K562 (cell line): Measurements from ENCODE around the gene ZFAND2B. TPM values are rescaled to one million over a fixed set of nuclear protein-coding genes. Genes with fewer than 3 reads are reported as not detected.
A peak's percentile ranks its signal among the peaks of the same experiment; 100 is the strongest.

Experiments
- JUN ChIP-seq, 2 experiments: sonication (generic) in 1 of 2; formaldehyde crosslinking in 1 of 2; IDR thresholded peaks; 2 replicates each; pipeline versions ENCODE4 v1.6.1 to v1.8.0; 2012 to 2022; ENCODE audit warnings: borderline replicate concordance in 2 of 2, mild to moderate bottlenecking in 2 of 2, improper control_type of control experiment in 1 of 2, low read depth in 1 of 2, low read length in 1 of 2, missing genetic modification reagents in 1 of 2
- SNRNP70 ChIP-seq: fragments of 200-400 bp; formaldehyde crosslinking; optimal IDR thresholded peaks from 2 replicates; pipeline ENCODE3; 2017; ENCODE audit warnings: low read depth, low read length
- SRSF3 ChIP-seq: fragments of 200-400 bp; formaldehyde crosslinking; IDR thresholded peaks from 2 replicates; pipeline ENCODE4 v1.6.1; 2016; ENCODE audit warnings: mild to moderate bottlenecking, low read length, moderate library complexity; ENCODE audit not compliant: insufficient read depth
- TBL1XR1 ChIP-seq, 2 experiments: IDR thresholded peaks; 2 replicates each; pipeline ENCODE4 v1.6.1; 2012; ENCODE audit warnings: improper control_type of control experiment in 2 of 2, low read length in 2 of 2, mild to moderate bottlenecking in 1 of 2
- VEZF1 ChIP-seq: fragments of 200-800 bp; sonication (Bioruptor generic); IDR thresholded peaks from 2 replicates; pipeline ENCODE4 v1.6.1; 2017; ENCODE audit warnings: missing genetic modification characterization, missing compliant biosample characterization
- ZEB2 ChIP-seq: fragments of 450-650 bp; IDR thresholded peaks from 2 replicates; pipeline ENCODE4 v1.6.1; 2016
- polyA plus RNA-seq, 8 experiments: library from polyadenylated mRNA; depleted of rRNA in 4 of 8; stranded (reverse) in 5 of 8; unstranded in 3 of 8; fragments of >200 nt; fragmentation: Nextera tagmentation in 2 of 8; fragmentation: Illumina TruSeq in 1 of 8; extraction: Ambion mirVana in 2 of 8; extraction: Trizol in 1 of 8; gene quantifications; 2 replicates each; pipeline versions ENCODE4 v1.2.1 to v1.2.3, GENCODE V29; 2011 to 2014; ENCODE audit warnings: inconsistent platforms in 1 of 8, missing spikeins in 1 of 8
- total RNA-seq, 7 experiments: library from RNA; depleted of rRNA in 6 of 7; stranded (reverse); fragments of >200 nt in 6 of 7; fragmentation: Illumina TruSeq in 2 of 7; extraction: Trizol in 2 of 7; gene quantifications; 2 replicates each; pipeline versions ENCODE4 v1.2.1 to v1.2.3, GENCODE V29; 2011 to 2021; ENCODE audit warnings: low replicate concordance in 1 of 7
- TF ChIP-seq, protein P1 (sequence below): fragments of 450-650 bp; formaldehyde crosslinking; conservative IDR thresholded peaks from 2 replicates; pipeline ENCODE4 v1.4.0; 2022; ENCODE audit warnings: mild to moderate bottlenecking, missing genetic modification characterization
- TF ChIP-seq, protein P2 (sequence below): sonication (generic); formaldehyde crosslinking; IDR thresholded peaks from 2 replicates; pipeline ENCODE4 v1.8.1; 2023; ENCODE audit warnings: missing genetic modification reagents, mild to moderate bottlenecking, borderline replicate concordance
- TF ChIP-seq, protein P3 (sequence below): fragments of 250-450 bp; sonication (Bioruptor Pico); IDR thresholded peaks from 2 replicates; pipeline ENCODE4 v1.5.0; 2021; ENCODE audit warnings: mild to moderate bottlenecking, moderate library complexity

ZFAND2B gene
- total and polyA plus RNA-seq, 9 of the 15 experiments (the other 6 are each of a cell fraction or from before 2014, with no cell fraction given) = 9.9 to 33.3 (median 26.1) TPM

DNA sequence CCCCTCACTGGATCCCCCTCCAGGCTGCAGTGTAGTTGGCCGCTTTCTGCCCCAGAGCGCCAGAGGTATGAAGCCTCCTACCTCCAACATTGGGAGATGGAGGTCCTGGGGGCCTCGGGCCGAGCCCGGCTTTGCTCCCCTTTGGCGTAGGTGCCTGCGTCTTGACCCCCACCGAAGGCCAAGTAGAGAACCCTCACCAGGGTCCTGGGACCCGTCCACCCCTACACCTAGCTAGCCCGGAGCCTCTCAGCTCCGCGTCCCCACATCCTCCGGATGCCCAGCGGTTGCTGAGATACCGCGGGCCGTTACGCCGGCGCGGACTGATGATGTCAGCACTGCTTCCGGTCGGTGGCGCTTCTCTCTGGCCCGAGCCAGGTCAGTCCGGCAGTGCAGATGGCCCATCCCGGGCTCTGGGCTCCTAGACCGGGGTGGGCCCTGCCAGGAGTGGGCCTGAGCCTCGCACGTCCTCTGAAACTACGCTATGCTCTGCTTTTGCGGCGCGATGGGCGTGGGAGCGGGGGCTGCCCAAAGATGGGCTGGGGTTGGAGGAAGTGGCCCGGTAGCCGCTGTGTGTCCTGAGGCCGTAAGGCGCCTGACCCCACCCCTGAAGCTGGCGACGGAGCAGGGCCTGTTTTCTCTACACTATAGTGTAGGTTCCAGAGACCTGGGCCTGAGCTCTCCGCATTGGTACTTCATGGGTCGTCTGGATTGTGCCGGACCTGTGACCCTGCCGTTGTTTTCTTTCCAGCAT lies 38.7 kb downstream of the ZFAND2B start, which contains the start of the genes GLB1L and STK16 (continued):
- no peak for TF ChIP-seq JUN (IDR thresholded peaks at IDR 0.05; ENCODE audit: borderline replicate concordance, low read depth, low read length)
- TF ChIP-seq JUN (CRISPR knock-in tag; IDR thresholded peaks at IDR 0.05; ENCODE audit: borderline replicate concordance) = peak; percentile 25; the same call in 1 of the 2 replicates
- TF ChIP-seq TBL1XR1 (IDR thresholded peaks at IDR 0.05; ENCODE audit: low read length in 2 of 2) = 0 out of 4 replicates have a peak, but pooled peaks of 1 of the 2 experiments have one; percentile 24
- TF ChIP-seq SNRNP70 = no peak
- TF ChIP-seq, protein P1, sequence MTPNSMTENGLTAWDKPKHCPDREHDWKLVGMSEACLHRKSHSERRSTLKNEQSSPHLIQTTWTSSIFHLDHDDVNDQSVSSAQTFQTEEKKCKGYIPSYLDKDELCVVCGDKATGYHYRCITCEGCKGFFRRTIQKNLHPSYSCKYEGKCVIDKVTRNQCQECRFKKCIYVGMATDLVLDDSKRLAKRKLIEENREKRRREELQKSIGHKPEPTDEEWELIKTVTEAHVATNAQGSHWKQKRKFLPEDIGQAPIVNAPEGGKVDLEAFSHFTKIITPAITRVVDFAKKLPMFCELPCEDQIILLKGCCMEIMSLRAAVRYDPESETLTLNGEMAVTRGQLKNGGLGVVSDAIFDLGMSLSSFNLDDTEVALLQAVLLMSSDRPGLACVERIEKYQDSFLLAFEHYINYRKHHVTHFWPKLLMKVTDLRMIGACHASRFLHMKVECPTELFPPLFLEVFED (CRISPR knock-in tag) = no peak
- TF ChIP-seq VEZF1 (CRISPR knock-in tag) = peak; percentile 49; the same call in 1 of the 2 replicates
- no peak for TF ChIP-seq SRSF3
- TF ChIP-seq, protein P2, sequence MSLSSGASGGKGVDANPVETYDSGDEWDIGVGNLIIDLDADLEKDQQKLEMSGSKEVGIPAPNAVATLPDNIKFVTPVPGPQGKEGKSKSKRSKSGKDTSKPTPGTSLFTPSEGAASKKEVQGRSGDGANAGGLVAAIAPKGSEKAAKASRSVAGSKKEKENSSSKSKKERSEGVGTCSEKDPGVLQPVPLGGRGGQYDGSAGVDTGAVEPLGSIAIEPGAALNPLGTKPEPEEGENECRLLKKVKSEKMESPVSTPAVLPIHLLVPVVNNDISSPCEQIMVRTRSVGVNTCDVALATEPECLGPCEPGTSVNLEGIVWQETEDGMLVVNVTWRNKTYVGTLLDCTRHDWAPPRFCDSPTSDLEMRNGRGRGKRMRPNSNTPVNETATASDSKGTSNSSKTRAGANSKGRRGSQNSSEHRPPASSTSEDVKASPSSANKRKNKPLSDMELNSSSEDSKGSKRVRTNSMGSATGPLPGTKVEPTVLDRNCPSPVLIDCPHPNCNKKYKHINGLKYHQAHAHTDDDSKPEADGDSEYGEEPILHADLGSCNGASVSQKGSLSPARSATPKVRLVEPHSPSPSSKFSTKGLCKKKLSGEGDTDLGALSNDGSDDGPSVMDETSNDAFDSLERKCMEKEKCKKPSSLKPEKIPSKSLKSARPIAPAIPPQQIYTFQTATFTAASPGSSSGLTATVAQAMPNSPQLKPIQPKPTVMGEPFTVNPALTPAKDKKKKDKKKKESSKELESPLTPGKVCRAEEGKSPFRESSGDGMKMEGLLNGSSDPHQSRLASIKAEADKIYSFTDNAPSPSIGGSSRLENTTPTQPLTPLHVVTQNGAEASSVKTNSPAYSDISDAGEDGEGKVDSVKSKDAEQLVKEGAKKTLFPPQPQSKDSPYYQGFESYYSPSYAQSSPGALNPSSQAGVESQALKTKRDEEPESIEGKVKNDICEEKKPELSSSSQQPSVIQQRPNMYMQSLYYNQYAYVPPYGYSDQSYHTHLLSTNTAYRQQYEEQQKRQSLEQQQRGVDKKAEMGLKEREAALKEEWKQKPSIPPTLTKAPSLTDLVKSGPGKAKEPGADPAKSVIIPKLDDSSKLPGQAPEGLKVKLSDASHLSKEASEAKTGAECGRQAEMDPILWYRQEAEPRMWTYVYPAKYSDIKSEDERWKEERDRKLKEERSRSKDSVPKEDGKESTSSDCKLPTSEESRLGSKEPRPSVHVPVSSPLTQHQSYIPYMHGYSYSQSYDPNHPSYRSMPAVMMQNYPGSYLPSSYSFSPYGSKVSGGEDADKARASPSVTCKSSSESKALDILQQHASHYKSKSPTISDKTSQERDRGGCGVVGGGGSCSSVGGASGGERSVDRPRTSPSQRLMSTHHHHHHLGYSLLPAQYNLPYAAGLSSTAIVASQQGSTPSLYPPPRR (CRISPR knock-in tag) = no peak
- TF ChIP-seq, protein P3, sequence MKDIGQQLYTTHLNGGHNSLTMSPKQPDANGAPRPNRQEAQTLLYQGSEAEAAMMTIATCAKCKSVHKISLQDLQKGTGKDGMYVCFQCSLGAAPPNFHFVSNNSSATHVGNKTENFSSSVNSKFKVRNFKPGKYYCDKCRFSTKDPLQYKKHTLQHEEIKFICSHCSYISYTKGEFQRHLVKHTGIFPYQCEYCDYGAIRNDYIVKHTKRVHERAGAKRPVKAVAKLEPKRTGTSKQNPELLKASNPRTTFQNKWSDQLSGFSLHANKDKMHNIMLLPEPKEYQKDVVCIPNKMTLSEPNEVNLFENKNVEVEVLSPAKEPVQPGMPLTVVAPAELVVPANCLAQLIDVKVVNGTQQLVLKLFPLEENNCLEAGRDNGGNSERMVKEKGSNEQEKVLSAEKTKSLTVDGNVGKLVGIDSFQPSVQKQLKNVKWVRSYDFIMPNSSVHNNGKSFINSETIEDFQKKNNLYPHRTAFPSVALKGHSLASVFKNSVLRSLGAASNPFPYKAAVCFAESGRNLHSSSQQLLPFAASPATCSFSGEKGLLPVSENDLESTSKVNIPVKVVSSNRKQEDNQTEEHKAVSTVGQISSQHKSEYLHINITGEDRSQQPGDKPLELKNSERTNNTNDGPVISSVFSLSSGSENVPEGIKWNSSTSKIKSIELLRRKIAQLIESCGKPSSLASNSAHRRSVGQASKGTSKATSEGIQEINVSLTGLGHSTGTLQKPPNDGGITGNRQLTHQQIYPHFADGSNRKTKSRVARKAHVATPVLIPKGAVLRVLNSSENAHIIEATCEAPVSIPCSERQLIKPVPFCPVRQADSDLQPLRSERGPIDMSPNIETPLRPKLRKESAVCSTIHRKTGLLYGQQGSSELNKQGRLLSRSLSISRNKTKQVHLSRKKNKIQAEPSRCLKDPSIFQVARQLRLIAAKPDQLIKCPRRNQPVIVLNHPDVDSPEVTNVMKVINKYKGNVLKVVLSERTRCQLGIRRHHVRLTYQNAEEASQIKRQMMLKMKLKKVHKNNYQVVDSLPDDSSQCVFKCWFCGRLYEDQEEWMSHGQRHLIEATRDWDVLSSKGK (CRISPR knock-in tag) = no peak
- TF ChIP-seq ZEB2 = no peak
